Measurements from ENCODE around the gene TPM1. TPM values are rescaled to one million over a fixed set of nuclear protein-coding genes. Genes with fewer than 3 reads are reported as not detected.

Gene TPM1
- total RNA-seq, 1 donor = 2,551 TPM

GRCh38 chr15:63084806-63085205, 42.3 kb downstream of the TPM1 start:
- TF ChIP-seq CTCF (IDR thresholded peaks at IDR 0.05; ENCODE audit: insufficient read depth, low read depth, low read length) = no peak
- DNase-seq (ENCODE audit: low read depth) = no peak
- H3K4me3 ChIP-seq (ENCODE audit: low read depth, low read length) = no peak overlapping the region

- no peak overlapping the region for H3K4me3 ChIP-seq (ENCODE audit: low read depth, low read length)
Measured at GRCh38 chr15:63085289-63085688, 42.7 kb downstream of the TPM1 start.

GRCh38 chr15:63086271-63086670, 43.7 kb downstream of the TPM1 start:
- H3K4me3 ChIP-seq (ENCODE audit: low read depth, low read length) = no peak overlapping the region
- peak; percentile 72 for DNase-seq (ENCODE audit: low read depth)
- TF ChIP-seq CTCF (IDR thresholded peaks at IDR 0.05; ENCODE audit: insufficient read depth, low read depth, low read length) = no peak

More at GRCh38 chr15:63085289-63085688, 42.7 kb downstream of the TPM1 start:
- TF ChIP-seq CTCF (IDR thresholded peaks at IDR 0.05; ENCODE audit: insufficient read depth, low read depth, low read length) = no peak
- no peak for DNase-seq (ENCODE audit: low read depth)

GRCh38 chr15:63086947-63087346, 44.4 kb downstream of the TPM1 start:
- no peak overlapping the region for H3K4me3 ChIP-seq (ENCODE audit: low read depth, low read length)
- peak; percentile 66 for DNase-seq (ENCODE audit: low read depth)
- no peak for TF ChIP-seq CTCF (IDR thresholded peaks at IDR 0.05; ENCODE audit: insufficient read depth, low read depth, low read length)

- TF ChIP-seq CTCF (IDR thresholded peaks at IDR 0.05; ENCODE audit: insufficient read depth, low read depth, low read length) = no peak
- no peak overlapping the region for H3K4me3 ChIP-seq (ENCODE audit: low read depth, low read length)
- no peak for DNase-seq (ENCODE audit: low read depth)
Measured at GRCh38 chr15:63088533-63089245, 46.1 kb downstream of the TPM1 start.

GRCh38 chr15:63089260-63090043, 46.9 kb downstream of the TPM1 start:
- TF ChIP-seq CTCF (IDR thresholded peaks at IDR 0.05; ENCODE audit: insufficient read depth, low read depth, low read length) = no peak
- no peak overlapping the region for H3K4me3 ChIP-seq (ENCODE audit: low read depth, low read length)
- DNase-seq (ENCODE audit: low read depth) = peak; percentile 94

Data from fibroblast of villous mesenchyme (primary cell).